CD14-positive monocyte (primary cell): ENCODE measurements around the gene PATL1. TPM values are rescaled to one million over a fixed set of nuclear protein-coding genes. Genes with fewer than 3 reads are reported as not detected.

Source experiments
- DNase-seq, 3 donors: peaks; one replicate each; pipeline ENCODE4 v3.0.0-alpha.2; 2011 to 2022
- H2AFZ ChIP-seq: 2 replicates; pipeline ENCODE4 v1.6.0; 2012; ENCODE audit warnings: mild to moderate bottlenecking, low read depth, low read length, inconsistent platforms; ENCODE audit not compliant: insufficient read depth, poor library complexity, severe bottlenecking
- H3K27ac ChIP-seq, 2 donors: 1 replicate in 1 of 2; 2 replicates in 1 of 2; pipeline ENCODE4 v1.5.1; 2012 to 2013; ENCODE audit warnings: low read length in 2 of 2, control low read depth in 1 of 2, inconsistent platforms in 1 of 2, low read depth in 1 of 2, mild to moderate bottlenecking in 1 of 2
- H3K27me3 ChIP-seq, 2 donors: one replicate each; pipeline versions ENCODE4 v1.6.0 to v1.6.1; 2011 to 2013; ENCODE audit warnings: low read length in 2 of 2; ENCODE audit not compliant: control insufficient read depth in 2 of 2, insufficient read depth in 2 of 2
- H3K36me3 ChIP-seq, 2 donors: replicated peaks in 1 of 2; 1 replicate in 1 of 2; 2 replicates in 1 of 2; pipeline versions ENCODE4 v1.5.1 to v1.6.1; 2012 to 2013; ENCODE audit warnings: low read length in 2 of 2, control low read depth in 1 of 2, inconsistent platforms in 1 of 2, mild to moderate bottlenecking in 1 of 2; ENCODE audit not compliant: insufficient read depth in 2 of 2, control insufficient read depth in 1 of 2
- H3K4me1 ChIP-seq, 2 donors: 1 replicate in 1 of 2; 2 replicates in 1 of 2; pipeline versions ENCODE4 v1.5.1 to v1.6.1; 2012 to 2013; ENCODE audit warnings: low read length in 2 of 2, control low read depth in 1 of 2, inconsistent platforms in 1 of 2, mild to moderate bottlenecking in 1 of 2, moderate library complexity in 1 of 2; ENCODE audit not compliant: insufficient read depth in 2 of 2, control insufficient read depth in 1 of 2
- H3K4me2 ChIP-seq: replicated peaks from 2 replicates; pipeline ENCODE3; 2012; ENCODE audit warnings: low read length, moderate library complexity, mild to moderate bottlenecking; ENCODE audit not compliant: poor library complexity, severe bottlenecking; ENCODE audit errors: extremely low read depth
- H3K4me3 ChIP-seq, 3 experiments: fragments of 200-600 bp in 1 of 3; sonication (generic) in 1 of 3; replicated peaks in 1 of 3; 1 replicate in 2 of 3; 2 replicates in 1 of 3; pipeline ENCODE4 v1.5.1; 2011 to 2013; ENCODE audit warnings: low read length in 3 of 3, mild to moderate bottlenecking in 3 of 3, control low read depth in 2 of 3, low read depth in 2 of 3, inconsistent platforms in 1 of 3, moderate library complexity in 1 of 3
- H3K79me2 ChIP-seq: 2 replicates; pipeline ENCODE4 v1.6.0; 2012; ENCODE audit warnings: mild to moderate bottlenecking, control low read depth, inconsistent platforms, low read length, moderate library complexity; ENCODE audit not compliant: insufficient read depth
- H3K9ac ChIP-seq: 2 replicates; pipeline ENCODE4 v1.6.0; 2017; ENCODE audit warnings: low read length, mild to moderate bottlenecking; ENCODE audit not compliant: insufficient read depth, poor library complexity, severe bottlenecking
- H3K9me3 ChIP-seq, 2 donors: replicated peaks in 1 of 2; 1 replicate in 1 of 2; 2 replicates in 1 of 2; pipeline versions ENCODE4 v1.5.1 to v1.6.1; 2012 to 2013; ENCODE audit warnings: low read length in 2 of 2, control low read depth in 1 of 2; ENCODE audit not compliant: control insufficient read depth in 1 of 2, insufficient read depth in 1 of 2
- H4K20me1 ChIP-seq: 2 replicates; pipeline ENCODE4 v1.6.0; 2012; ENCODE audit warnings: mild to moderate bottlenecking, low read length, control low read depth, moderate library complexity; ENCODE audit not compliant: insufficient read depth
- H3K27ac Mint-ChIP-seq, 7 donors: one replicate each; pipeline ENCODE4 v1.8.0; 2020; ENCODE audit warnings: mild to moderate bottlenecking in 7 of 7, mixed read lengths in 7 of 7, moderate library complexity in 6 of 7, inconsistent platforms in 2 of 7
- H3K27me3 Mint-ChIP-seq, 3 donors: one replicate each; pipeline ENCODE4 v1.8.0; 2021 to 2022; ENCODE audit warnings: low read depth in 3 of 3, mild to moderate bottlenecking in 3 of 3, mixed read lengths in 3 of 3, moderate library complexity in 3 of 3, inconsistent platforms in 1 of 3
- H3K36me3 Mint-ChIP-seq, 2 donors: one replicate each; pipeline ENCODE4 v1.8.0; 2020; ENCODE audit warnings: mixed read lengths in 2 of 2, inconsistent platforms in 1 of 2, mild to moderate bottlenecking in 1 of 2
- H3K4me1 Mint-ChIP-seq: one replicate; pipeline ENCODE4 v1.8.0; 2020; ENCODE audit warnings: mild to moderate bottlenecking, mixed read lengths
- H3K4me3 Mint-ChIP-seq, 2 donors: one replicate each; pipeline ENCODE4 v1.8.0; 2020; ENCODE audit warnings: mild to moderate bottlenecking in 2 of 2, mixed read lengths in 2 of 2, moderate library complexity in 1 of 2
- H3K9me3 Mint-ChIP-seq, 7 donors: one replicate each; pipeline ENCODE4 v1.8.0; 2020 to 2022; ENCODE audit warnings: mixed read lengths in 7 of 7, mild to moderate bottlenecking in 6 of 7, moderate library complexity in 6 of 7, inconsistent platforms in 2 of 7
- WGBS: methylation state at CpG from one replicate; pipeline ENCODE4 v1.1.5; 2013; ENCODE audit warnings: missing lambda C conversion rate; ENCODE audit not compliant: insufficient coverage; 5-methylcytosine and 5-hydroxymethylcytosine counted together
- intact Hi-C, 2 donors: fragments of 100-400 bp; cut with micrococcal nuclease; formaldehyde crosslinking; loops; one replicate each; pipeline versions ENCODE4 v1.15.0 to v1.15.1; 2023
- polyA plus RNA-seq, 3 donors: library from polyadenylated mRNA; depleted of rRNA in 1 of 3; unstranded in 2 of 3; stranded (reverse) in 1 of 3; fragments of 300-500 nt in 2 of 3; fragments of >200 nt in 1 of 3; fragmentation: Illumina TruSeq in 2 of 3; gene quantifications; 1 replicate in 2 of 3; 2 replicates in 1 of 3; pipeline ENCODE4 v1.2.3, GENCODE V29; 2012 to 2021
- TF ChIP-seq, protein P1 (sequence below): fragments of 200-600 bp; IDR thresholded peaks from one replicate; pipeline ENCODE4 v1.8.0; 2022; ENCODE audit warnings: antibody characterized with exemption, mild to moderate bottlenecking

The PATL1 gene
- polyA plus RNA-seq, 3 donors, result 4.1 to 49.3 (median 5.1) TPM

GRCh38 chr11:59647245-59647980 is 21.4 kb downstream of the PATL1 start:
- no peak overlapping the region for H2AFZ ChIP-seq
- Mint-ChIP-seq H3K9me3 (no peaks in the 10 kb centered on the region), H3K4me3 (no peak overlapping the region), H3K36me3 (peaks cover 91 to 95% of the 10 kb centered on the region in 2 donors), H3K27me3 (no peaks in the 10 kb centered on the region), H3K27ac (peak overlapping the region in 2 of 7 donors; percentile 12), H3K4me1 (no peaks in the 10 kb centered on the region)
- no peaks in the 10 kb centered on the region for H3K9me3 ChIP-seq
- TF ChIP-seq, protein P1, sequence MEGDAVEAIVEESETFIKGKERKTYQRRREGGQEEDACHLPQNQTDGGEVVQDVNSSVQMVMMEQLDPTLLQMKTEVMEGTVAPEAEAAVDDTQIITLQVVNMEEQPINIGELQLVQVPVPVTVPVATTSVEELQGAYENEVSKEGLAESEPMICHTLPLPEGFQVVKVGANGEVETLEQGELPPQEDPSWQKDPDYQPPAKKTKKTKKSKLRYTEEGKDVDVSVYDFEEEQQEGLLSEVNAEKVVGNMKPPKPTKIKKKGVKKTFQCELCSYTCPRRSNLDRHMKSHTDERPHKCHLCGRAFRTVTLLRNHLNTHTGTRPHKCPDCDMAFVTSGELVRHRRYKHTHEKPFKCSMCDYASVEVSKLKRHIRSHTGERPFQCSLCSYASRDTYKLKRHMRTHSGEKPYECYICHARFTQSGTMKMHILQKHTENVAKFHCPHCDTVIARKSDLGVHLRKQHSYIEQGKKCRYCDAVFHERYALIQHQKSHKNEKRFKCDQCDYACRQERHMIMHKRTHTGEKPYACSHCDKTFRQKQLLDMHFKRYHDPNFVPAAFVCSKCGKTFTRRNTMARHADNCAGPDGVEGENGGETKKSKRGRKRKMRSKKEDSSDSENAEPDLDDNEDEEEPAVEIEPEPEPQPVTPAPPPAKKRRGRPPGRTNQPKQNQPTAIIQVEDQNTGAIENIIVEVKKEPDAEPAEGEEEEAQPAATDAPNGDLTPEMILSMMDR, result no peak
- peaks cover 74% of the 10 kb centered on the region for H4K20me1 ChIP-seq
- H3K4me1 ChIP-seq, result no peaks in the 10 kb centered on the region
- H3K4me3 ChIP-seq, result no peak overlapping the region
- H3K27ac ChIP-seq, result no peak overlapping the region
- DNase-seq, result no peak
- WGBS, result no CpG with 5 or more reads among the region's 3 CpGs
- intact Hi-C loops, result no loop called here
- H3K9ac ChIP-seq, result no peak overlapping the region
- peaks cover 97 to 100% of the 10 kb centered on the region in 2 donors for H3K36me3 ChIP-seq
- H3K79me2 ChIP-seq, result peaks cover 4% of the 10 kb centered on the region
- H3K27me3 ChIP-seq, result no peaks in the 10 kb centered on the region
- H3K4me2 ChIP-seq, result no peak overlapping the region

GRCh38 chr11:59644528-59644927 is 24.3 kb downstream of the PATL1 start:
- H3K4me3 ChIP-seq, result no peak overlapping the region
- Mint-ChIP-seq H3K9me3 (no peaks in the 10 kb centered on the region), H3K27me3 (no peaks in the 10 kb centered on the region), H3K27ac (no peak overlapping the region), H3K36me3 (peaks cover 86 to 95% of the 10 kb centered on the region in 2 donors), H3K4me3 (no peak overlapping the region), H3K4me1 (no peaks in the 10 kb centered on the region)
- 83% methylated on average over 1 of the region's 3 CpGs for WGBS
- H3K27ac ChIP-seq, result no peak overlapping the region
- no peak overlapping the region for H3K9ac ChIP-seq
- intact Hi-C loops, result no loop called here
- no peaks in the 10 kb centered on the region for H3K4me1 ChIP-seq
- no peak for DNase-seq
- H3K4me2 ChIP-seq, result no peak overlapping the region
- H4K20me1 ChIP-seq, result peaks cover 59% of the 10 kb centered on the region
- TF ChIP-seq, protein P1, result no peak
- H3K79me2 ChIP-seq, result peaks cover 4% of the 10 kb centered on the region
- no peak overlapping the region for H2AFZ ChIP-seq
- no peaks in the 10 kb centered on the region for H3K9me3 ChIP-seq
- H3K27me3 ChIP-seq, result no peaks in the 10 kb centered on the region
- peaks cover 92 to 100% of the 10 kb centered on the region in 2 donors for H3K36me3 ChIP-seq
